GM12878 (cell line): ENCODE results near the gene DENND1A. TPM values are rescaled to one million over a fixed set of nuclear protein-coding genes. Genes with fewer than 3 reads are reported as not detected.

Experiments
- ATAC-seq: fragments of 200-7000 bp; cut with Tn5 transposase; 3 replicates; pipeline ENCODE4 v1.9.1; 2020; ENCODE audit warnings: mild to moderate bottlenecking, moderate library complexity
- BruUV-seq: library from RNA; stranded (reverse); fragments of 400-500 nt; replicated peaks from 2 replicates; lab custom pipeline; 2021; lab: Mats Ljungman, UMichigan
- CTCF ChIA-PET: fragments of 300-600 bp; sonication (Branson Sonifier 250); formaldehyde crosslinking; extraction: SDS; loops from one replicate; lab custom pipeline; 2021; ENCODE audit warnings: inconsistent platforms; lab: Yijun Ruan, JAX
- POLR2A ChIA-PET: fragments of 350-600 bp; formaldehyde crosslinking; extraction: SDS; loops from one replicate; lab custom pipeline; 2021; ENCODE audit warnings: inconsistent platforms; lab: Charles Lee
- RAD21 ChIA-PET: fragments of 300-600 bp; sonication (Branson Sonifier 250); formaldehyde crosslinking; loops from one replicate; lab custom pipeline; 2023; ENCODE audit warnings: antibody characterized with exemption; ENCODE audit not compliant: unreplicated experiment; lab: Charles Lee
- SMC1A ChIA-PET: fragments of 300-600 bp; sonication (Branson Sonifier 250); formaldehyde crosslinking; loops from one replicate; lab custom pipeline; 2023; ENCODE audit not compliant: unreplicated experiment, uncharacterized antibody; lab: Charles Lee
- DNase-seq: peaks from one replicate; pipeline ENCODE4 v3.0.0-alpha.2; 2011; ENCODE audit warnings: low read depth, low spot score
- FAIRE-seq: peaks from 3 replicates; lab custom pipeline; 2011; peaks lifted over from hg19 to GRCh38; lab: Jason Lieb, UNC
- H2AFZ ChIP-seq: 2 replicates; pipeline ENCODE4 v1.6.0; 2011; ENCODE audit warnings: low read depth, low read length, control low read depth; ENCODE audit not compliant: control insufficient read depth
- H3K27ac ChIP-seq: 2 replicates; pipeline ENCODE4 v1.5.1; 2011; ENCODE audit warnings: control low read depth; ENCODE audit not compliant: control insufficient read depth, insufficient read depth
- H3K27me3 ChIP-seq, 2 experiments: replicated peaks in 1 of 2; 2 replicates each; pipeline versions ENCODE4 v1.6.0 to v1.6.1; 2011; ENCODE audit warnings: low read length in 1 of 2; ENCODE audit not compliant: control insufficient read depth in 2 of 2, insufficient read depth in 2 of 2
- H3K36me3 ChIP-seq, 2 experiments: 2 replicates each; pipeline ENCODE4 v1.5.1; 2011; ENCODE audit warnings: low read length in 1 of 2; ENCODE audit not compliant: control insufficient read depth in 2 of 2, insufficient read depth in 2 of 2
- H3K4me1 ChIP-seq: 2 replicates; pipeline ENCODE4 v1.6.1; 2011; ENCODE audit warnings: mild to moderate bottlenecking, low read length, moderate library complexity, mixed read lengths; ENCODE audit not compliant: control insufficient read depth, insufficient read depth
- H3K4me2 ChIP-seq: 2 replicates; pipeline ENCODE4 v1.6.0; 2011; ENCODE audit warnings: control low read depth; ENCODE audit not compliant: control insufficient read depth, insufficient read depth
- H3K4me3 ChIP-seq: fragments of 200-600 bp; sonication (generic); 2 replicates; pipeline ENCODE4 v1.5.1; 2016
- H3K79me2 ChIP-seq: 2 replicates; pipeline ENCODE4 v1.6.0; 2011; ENCODE audit warnings: low read length; ENCODE audit not compliant: control insufficient read depth, insufficient read depth
- H3K9ac ChIP-seq: 2 replicates; pipeline ENCODE4 v1.8.0; 2011; ENCODE audit warnings: low read length, control low read depth, mixed read lengths; ENCODE audit not compliant: control insufficient read depth, insufficient read depth
- H3K9me3 ChIP-seq: replicated peaks from 3 replicates; pipeline ENCODE4 v1.5.1; 2011; ENCODE audit warnings: mild to moderate bottlenecking, low read length; ENCODE audit not compliant: control insufficient read depth, insufficient read depth
- H4K20me1 ChIP-seq: 2 replicates; pipeline ENCODE4 v1.6.0; 2011; ENCODE audit not compliant: control insufficient read depth, insufficient read depth
- BACH1 ChIP-seq: fragments of 450-650 bp; IDR thresholded peaks from 2 replicates; pipeline ENCODE4 v1.6.1; 2017; ENCODE audit warnings: mild to moderate bottlenecking, borderline replicate concordance
- E2F4 ChIP-seq: IDR thresholded peaks from 2 replicates; pipeline ENCODE4 v1.6.1; 2012; ENCODE audit warnings: low read depth, low read length, improper control_type of control experiment
- HDAC6 ChIP-seq: fragments of 200-600 bp; sonication (generic); IDR thresholded peaks from one replicate; pipeline ENCODE4 v1.8.0; 2017; ENCODE audit warnings: antibody characterized with exemption; ENCODE audit not compliant: unreplicated experiment
- KDM1A ChIP-seq: fragments of 200-600 bp; sonication (generic); IDR thresholded peaks from 2 replicates; pipeline ENCODE4 v1.6.1; 2016; ENCODE audit warnings: borderline replicate concordance
- NKRF ChIP-seq: fragments of 450-650 bp; conservative IDR thresholded peaks from 2 replicates; pipeline ENCODE4 v1.6.1; 2017; ENCODE audit warnings: mild to moderate bottlenecking, moderate library complexity
- PBX3 ChIP-seq: IDR thresholded peaks from 2 replicates; pipeline ENCODE4 v1.6.1; 2011; ENCODE audit warnings: mild to moderate bottlenecking, low read depth, low read length, moderate library complexity; ENCODE audit not compliant: insufficient replicate concordance
- POLR2A ChIP-seq: IDR thresholded peaks from 2 replicates; pipeline ENCODE4 v1.6.1; 2011; ENCODE audit warnings: low read depth, mild to moderate bottlenecking, low read length
- RAD21 ChIP-seq: IDR thresholded peaks from 2 replicates; pipeline ENCODE4 v1.6.1; 2011; ENCODE audit warnings: mild to moderate bottlenecking, low read depth, low read length, moderate library complexity; ENCODE audit not compliant: insufficient read depth
- WGBS: methylation state at CpG from one replicate; pipeline ENCODE4 v1.1.6; 2016; ENCODE audit warnings: low lambda C conversion rate; ENCODE audit not compliant: insufficient replicate concordance, insufficient coverage; ENCODE audit errors: missing lambda C conversion rate; 5-methylcytosine and 5-hydroxymethylcytosine counted together
- in situ Hi-C: fragments of 300-500 bp; cut with MboI; formaldehyde crosslinking; loops from 9 replicates; pipeline ENCODE4 v1.14.3; 2018; ENCODE audit warnings: mixed read lengths
- intact Hi-C: fragments of 100-400 bp; cut with micrococcal nuclease; formaldehyde crosslinking; loops from one replicate; pipeline ENCODE4 v1.14.2; 2022; ENCODE audit not compliant: unreplicated experiment
- polyA plus RNA-seq, 11 experiments: library from polyadenylated mRNA; depleted of rRNA in 4 of 11; unstranded in 6 of 11; stranded (reverse) in 5 of 11; fragments of >200 nt; fragmentation: Nextera tagmentation in 4 of 11; fragmentation: Illumina TruSeq in 1 of 11; extraction: Ambion mirVana in 4 of 11; extraction: Trizol in 1 of 11; gene quantifications; 1 replicate in 1 of 11; 2 replicates in 10 of 11; pipeline versions ENCODE4 v1.2.1 to v1.2.3, GENCODE V29; 2011 to 2016; ENCODE audit warnings: inconsistent platforms in 2 of 11, missing spikeins in 2 of 11, low read depth in 1 of 11
- total RNA-seq, 4 experiments: library from RNA; depleted of rRNA in 3 of 4; stranded (reverse); fragments of >200 nt in 3 of 4; fragmentation: Illumina TruSeq in 1 of 4; extraction: Trizol in 1 of 4; gene quantifications; 2 replicates each; pipeline versions ENCODE4 v1.2.1 to v1.2.3, GENCODE V29; 2013 to 2021

DENND1A gene
- total and polyA plus RNA-seq, 10 of the 15 experiments (the other 5 are each of a cell fraction or from before 2014, with no cell fraction given): 14.1 to 48.6 (median 35.2) TPM

- no peaks in the 10 kb centered on the region for H3K4me1 ChIP-seq
- no peak overlapping the region for H2AFZ ChIP-seq
- in situ Hi-C loops (no loop called here), intact Hi-C loops (no loop called here)
- BruUV-seq: no TSS peak
- SMC1A ChIA-PET: interaction anchor here (1.1 kb wide), 1 partner anchor 489 kb away, joined by 3 read pairs; no protein-coding TSS in a partner anchor
- H3K27me3 ChIP-seq: no peaks in the 10 kb centered on the region
- WGBS: 93% methylated on average over 3 of the region's 3 CpGs
- no peak for ATAC-seq
- H4K20me1 ChIP-seq: no peaks in the 10 kb centered on the region
- no peaks in the 10 kb centered on the region; a peak in 1 of 4 replicates for H3K36me3 ChIP-seq
- no peak overlapping the region for H3K4me3 ChIP-seq
- no peak overlapping the region for H3K4me2 ChIP-seq
- POLR2A ChIA-PET: no interaction called here
- no peaks in the 10 kb centered on the region for H3K79me2 ChIP-seq
- RAD21 ChIA-PET: interaction anchor here (0.7 kb wide), 1 partner anchor 412 kb away, joined by 3 read pairs; no protein-coding TSS in a partner anchor
- no peak overlapping the region for H3K9ac ChIP-seq
- TF ChIP-seq PBX3 (no peak), BACH1 (0 out of 2 replicates have a peak, but pooled peaks have one; percentile 29), POLR2A (no peak), KDM1A (no peak), NKRF (no peak), E2F4 (no peak), HDAC6 (no peak), RAD21 (no peak)
- TF ChIP-seq, all 136 proteins: peak for 1
- H3K9me3 ChIP-seq: no peaks in the 10 kb centered on the region
- DNase-seq (no peak), FAIRE-seq (no peak)
- CTCF ChIA-PET: interaction anchor here (1.0 to 1.8 kb wide), 3 partner anchors 9 to 490 kb away, joined by 3 to 4 read pairs (median 3); no protein-coding TSS in a partner anchor
- H3K27ac ChIP-seq: no peak overlapping the region
These were observed 379.9 kb downstream of the DENND1A start for GRCh38 chr9:123550012-123550411.
